Body of pancreas (tissue), 4 donors: ENCODE data around the gene LCN12.

Experiments used
- CTCF ChIP-seq, 7 experiments: fragments of 450-650 bp in 4 of 7; fragments of 200-600 bp in 3 of 7; sonication (generic) in 3 of 7; IDR thresholded peaks; one replicate each; pipeline ENCODE4 v1.5.1; 2016 to 2019; ENCODE audit warnings: antibody characterized with exemption in 7 of 7
- POLR2A ChIP-seq, 3 donors: fragments of 450-650 bp; IDR thresholded peaks; one replicate each; pipeline ENCODE4 v1.6.1; 2016; ENCODE audit warnings: antibody characterized with exemption in 3 of 3, mild to moderate bottlenecking in 2 of 3

GRCh38 chr9:136974817-136975535 lies 22.9 kb downstream of the LCN12 start:
- TF ChIP-seq POLR2A (IDR thresholded peaks at IDR 0.05) (no peak), CTCF (IDR thresholded peaks at IDR 0.05) (no peak)
